ENCODE measurements around the gene TIMM29. TPM values are rescaled to one million over a fixed set of nuclear protein-coding genes. Genes with fewer than 3 reads are reported as not detected.

The TIMM29 gene
- polyA plus RNA-seq, 1 donor from 2014 or later: 39.4 TPM

- Histone ChIP-seq H3K27ac (ENCODE audit: low read length) (no peak overlapping the region), H3K4me2 (ENCODE audit: low read length) (no peak overlapping the region), H3K9me3 (ENCODE audit: low read length) (no peaks in the 10 kb centered on the region), H3K9me2 (ENCODE audit: insufficient read depth, low read length) (no peaks in the 10 kb centered on the region), H3K27me3 (ENCODE audit: insufficient read depth, low read depth, low read length) (no peaks in the 10 kb centered on the region), H2AFZ (ENCODE audit: low read depth, low read length) (no peak overlapping the region), H3F3A (ENCODE audit: insufficient read depth, low read length, poor library complexity, severe bottlenecking) (no peaks in the 10 kb centered on the region), H3K36me3 (ENCODE audit: insufficient read depth, low read length) (no peaks in the 10 kb centered on the region), H3K4me3 (ENCODE audit: low read length) (no peak overlapping the region), H3K79me2 (replicated peaks; ENCODE audit: insufficient read depth, low read length) (peaks cover 21% of the 10 kb centered on the region), H4K20me1 (ENCODE audit: insufficient read depth) (no peaks in the 10 kb centered on the region), H3K9ac (ENCODE audit: low read length) (no peak overlapping the region)
- TF ChIP-seq POLR2AphosphoS5 (IDR thresholded peaks at IDR 0.05): no peak
- no peak for TF ChIP-seq EZH2 (IDR thresholded peaks at IDR 0.05; ENCODE audit: borderline replicate concordance, insufficient read depth, low read length, poor library complexity, severe bottlenecking)
- no peak for TF ChIP-seq EP300 (conservative IDR thresholded peaks at IDR 0.05; ENCODE audit: poor library complexity, severe bottlenecking)
- TF ChIP-seq REST (IDR thresholded peaks at IDR 0.05; ENCODE audit: borderline replicate concordance): no peak
- no peak for TF ChIP-seq MXI1 (conservative IDR thresholded peaks at IDR 0.05; ENCODE audit: poor library complexity, severe bottlenecking)
- no peak for TF ChIP-seq RAD21 (conservative IDR thresholded peaks at IDR 0.05)
- no peak for TF ChIP-seq SMC3 (conservative IDR thresholded peaks at IDR 0.05; ENCODE audit: poor library complexity)
- TF ChIP-seq TAF1 (IDR thresholded peaks at IDR 0.05; ENCODE audit: low read depth): no peak
- TF ChIP-seq CTCF (IDR thresholded peaks at IDR 0.05; ENCODE audit: poor library complexity, severe bottlenecking): no peak
Observed at GRCh38 chr19:10895920-10896319, 32.7 kb upstream of the TIMM29 start.

GRCh38 chr19:10896851-10897526 lies 31.6 kb upstream of the TIMM29 start:
- H3K27me3 ChIP-seq (ENCODE audit: insufficient read depth, low read depth, low read length): no peaks in the 10 kb centered on the region
- peaks cover 21% of the 10 kb centered on the region for H3K79me2 ChIP-seq (replicated peaks; ENCODE audit: insufficient read depth, low read length)
- H3K4me3 ChIP-seq (ENCODE audit: low read length): no peak overlapping the region
- no peak overlapping the region for H3K4me2 ChIP-seq (ENCODE audit: low read length)
- H3K36me3 ChIP-seq (ENCODE audit: insufficient read depth, low read length): no peaks in the 10 kb centered on the region
- no peaks in the 10 kb centered on the region for H4K20me1 ChIP-seq (ENCODE audit: insufficient read depth)
- H3K9ac ChIP-seq (ENCODE audit: low read length): no peak overlapping the region
- no peak for TF ChIP-seq REST (IDR thresholded peaks at IDR 0.05; ENCODE audit: borderline replicate concordance)
- TF ChIP-seq EP300 (conservative IDR thresholded peaks at IDR 0.05; ENCODE audit: poor library complexity, severe bottlenecking): no peak
- no peak for TF ChIP-seq POLR2AphosphoS5 (IDR thresholded peaks at IDR 0.05)
- TF ChIP-seq CTCF (IDR thresholded peaks at IDR 0.05; ENCODE audit: poor library complexity, severe bottlenecking): no peak
- no peak for TF ChIP-seq RAD21 (conservative IDR thresholded peaks at IDR 0.05)
- no peak for TF ChIP-seq EZH2 (IDR thresholded peaks at IDR 0.05; ENCODE audit: borderline replicate concordance, insufficient read depth, low read length, poor library complexity, severe bottlenecking)
- no peak for TF ChIP-seq SMC3 (conservative IDR thresholded peaks at IDR 0.05; ENCODE audit: poor library complexity)
- TF ChIP-seq MXI1 (conservative IDR thresholded peaks at IDR 0.05; ENCODE audit: poor library complexity, severe bottlenecking): no peak
- TF ChIP-seq TAF1 (IDR thresholded peaks at IDR 0.05; ENCODE audit: low read depth): no peak
- H3F3A ChIP-seq (ENCODE audit: insufficient read depth, low read length, poor library complexity, severe bottlenecking): no peaks in the 10 kb centered on the region
- H3K9me3 ChIP-seq (ENCODE audit: low read length): no peaks in the 10 kb centered on the region
- no peaks in the 10 kb centered on the region for H3K9me2 ChIP-seq (ENCODE audit: insufficient read depth, low read length)
- H2AFZ ChIP-seq (ENCODE audit: low read depth, low read length): no peak overlapping the region
- no peak overlapping the region for H3K27ac ChIP-seq (ENCODE audit: low read length)

Data from neural cell (in vitro differentiated cells).